ENCODE measurements around the gene SCN5A. TPM values are rescaled to one million over a fixed set of nuclear protein-coding genes. Genes with fewer than 3 reads are reported as not detected.

Gene SCN5A
- total RNA-seq, 1 donor from 2014 or later, result 3.3 TPM

DNA sequence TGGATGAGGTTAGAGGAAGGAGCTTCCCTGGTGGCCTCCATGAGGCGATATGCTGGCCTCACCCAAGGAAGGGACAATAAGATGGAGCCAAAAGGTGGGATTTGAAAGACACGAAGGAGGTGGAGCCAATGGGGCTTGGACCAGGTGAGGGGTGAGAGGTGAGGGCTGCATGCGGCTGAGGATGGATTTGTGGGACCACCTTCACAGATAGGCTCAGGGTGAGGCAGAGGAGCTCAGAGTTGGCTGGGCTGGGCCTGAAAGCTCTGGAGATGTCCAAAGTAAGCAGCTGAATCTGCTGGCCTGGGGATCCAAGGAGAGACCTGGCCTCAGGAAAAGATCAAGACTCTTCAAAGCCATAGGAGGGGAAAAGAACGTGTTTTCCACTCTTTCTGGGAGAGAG is 103.5 kb downstream of the SCN5A start:
- no peaks in the 10 kb centered on the region for H4K20me1 ChIP-seq (ENCODE audit: insufficient read depth, low read length)
- no peak overlapping the region for H3K4me2 ChIP-seq (ENCODE audit: low read length)
- H3K27ac ChIP-seq (ENCODE audit: low read depth, low read length), result no peak overlapping the region
- no peaks in the 10 kb centered on the region for H3K79me2 ChIP-seq (ENCODE audit: insufficient read depth, low read length)
- no peak for DNase-seq (ENCODE audit: low read depth)
- H3K4me3 ChIP-seq (ENCODE audit: insufficient read depth, low read depth, low read length), result no peak overlapping the region
- H2AFZ ChIP-seq (ENCODE audit: low read depth, low read length), result no peak overlapping the region
- Mint-ChIP-seq H3K4me1 (ENCODE audit: low read depth, unreplicated experiment) (peaks cover 14% of the 10 kb centered on the region), H3K4me3 (ENCODE audit: unreplicated experiment) (no peak overlapping the region), H3K36me3 (ENCODE audit: low read depth, unreplicated experiment) (peaks cover 2% of the 10 kb centered on the region), H3K27me3 (ENCODE audit: low read depth, unreplicated experiment) (peaks cover 26% of the 10 kb centered on the region), H3K27ac (ENCODE audit: unreplicated experiment) (no peak overlapping the region), H3K9me3 (ENCODE audit: unreplicated experiment) (no peaks in the 10 kb centered on the region)
- no peak for FAIRE-seq
- H3K9ac ChIP-seq (ENCODE audit: low read length), result no peak overlapping the region
- H3K36me3 ChIP-seq (ENCODE audit: insufficient read depth, low read length), result no peaks in the 10 kb centered on the region
- H3K9me3 ChIP-seq (ENCODE audit: insufficient read depth, low read depth, low read length), result no peaks in the 10 kb centered on the region
- no peak for TF ChIP-seq EZH2 (IDR thresholded peaks at IDR 0.05; ENCODE audit: insufficient read depth, low read length)
- TF ChIP-seq, protein P1, sequence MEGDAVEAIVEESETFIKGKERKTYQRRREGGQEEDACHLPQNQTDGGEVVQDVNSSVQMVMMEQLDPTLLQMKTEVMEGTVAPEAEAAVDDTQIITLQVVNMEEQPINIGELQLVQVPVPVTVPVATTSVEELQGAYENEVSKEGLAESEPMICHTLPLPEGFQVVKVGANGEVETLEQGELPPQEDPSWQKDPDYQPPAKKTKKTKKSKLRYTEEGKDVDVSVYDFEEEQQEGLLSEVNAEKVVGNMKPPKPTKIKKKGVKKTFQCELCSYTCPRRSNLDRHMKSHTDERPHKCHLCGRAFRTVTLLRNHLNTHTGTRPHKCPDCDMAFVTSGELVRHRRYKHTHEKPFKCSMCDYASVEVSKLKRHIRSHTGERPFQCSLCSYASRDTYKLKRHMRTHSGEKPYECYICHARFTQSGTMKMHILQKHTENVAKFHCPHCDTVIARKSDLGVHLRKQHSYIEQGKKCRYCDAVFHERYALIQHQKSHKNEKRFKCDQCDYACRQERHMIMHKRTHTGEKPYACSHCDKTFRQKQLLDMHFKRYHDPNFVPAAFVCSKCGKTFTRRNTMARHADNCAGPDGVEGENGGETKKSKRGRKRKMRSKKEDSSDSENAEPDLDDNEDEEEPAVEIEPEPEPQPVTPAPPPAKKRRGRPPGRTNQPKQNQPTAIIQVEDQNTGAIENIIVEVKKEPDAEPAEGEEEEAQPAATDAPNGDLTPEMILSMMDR (IDR thresholded peaks at IDR 0.05; ENCODE audit: insufficient read depth, low read depth, low read length), result no peak
- no peaks in the 10 kb centered on the region for H3K4me1 ChIP-seq (ENCODE audit: insufficient read depth, low read length)
- H3K27me3 ChIP-seq (ENCODE audit: insufficient read depth, low read length), result no peaks in the 10 kb centered on the region

DNA sequence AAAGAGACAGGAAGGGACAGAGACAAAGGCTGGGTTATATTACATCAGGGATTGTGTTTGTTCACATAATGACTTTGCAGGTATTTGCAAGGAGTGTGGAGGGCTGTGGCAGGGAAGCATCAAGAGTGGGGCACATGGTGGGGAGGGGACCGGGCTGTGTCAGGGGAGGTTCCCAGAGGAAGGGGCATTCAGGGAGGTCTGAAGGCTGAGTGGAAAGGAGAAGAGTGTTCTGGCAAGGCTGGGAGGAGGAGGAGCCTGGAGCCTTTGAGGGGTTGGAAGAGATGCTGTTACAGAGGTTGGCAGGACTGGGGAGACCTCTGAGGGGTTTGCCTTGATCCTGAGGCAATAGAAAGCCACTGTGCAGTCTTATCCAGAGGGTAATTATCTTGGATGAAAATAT is 103.9 kb downstream of the SCN5A start:
- H3K27ac ChIP-seq (ENCODE audit: low read depth, low read length), result no peak overlapping the region
- DNase-seq (ENCODE audit: low read depth) (no peak), FAIRE-seq (no peak)
- no peak for TF ChIP-seq EZH2 (IDR thresholded peaks at IDR 0.05; ENCODE audit: insufficient read depth, low read length)
- TF ChIP-seq, protein P1 (IDR thresholded peaks at IDR 0.05; ENCODE audit: insufficient read depth, low read depth, low read length), result no peak
- H3K36me3 Mint-ChIP-seq (ENCODE audit: low read depth, unreplicated experiment), result peaks cover 2% of the 10 kb centered on the region
- no peak overlapping the region for H2AFZ ChIP-seq (ENCODE audit: low read depth, low read length)
- H3K36me3 ChIP-seq (ENCODE audit: insufficient read depth, low read length), result no peaks in the 10 kb centered on the region
- no peaks in the 10 kb centered on the region for H3K79me2 ChIP-seq (ENCODE audit: insufficient read depth, low read length)
- no peak overlapping the region for H3K4me2 ChIP-seq (ENCODE audit: low read length)
- no peak overlapping the region for H3K4me3 Mint-ChIP-seq (ENCODE audit: unreplicated experiment)
- peaks cover 26% of the 10 kb centered on the region for H3K27me3 Mint-ChIP-seq (ENCODE audit: low read depth, unreplicated experiment)
- H3K9me3 Mint-ChIP-seq (ENCODE audit: unreplicated experiment), result no peaks in the 10 kb centered on the region
- no peak overlapping the region for H3K27ac Mint-ChIP-seq (ENCODE audit: unreplicated experiment)
- H3K4me1 ChIP-seq (ENCODE audit: insufficient read depth, low read length), result no peaks in the 10 kb centered on the region
- no peaks in the 10 kb centered on the region for H3K27me3 ChIP-seq (ENCODE audit: insufficient read depth, low read length)
- no peaks in the 10 kb centered on the region for H3K9me3 ChIP-seq (ENCODE audit: insufficient read depth, low read depth, low read length)
- no peak overlapping the region for H3K4me3 ChIP-seq (ENCODE audit: insufficient read depth, low read depth, low read length)
- H3K9ac ChIP-seq (ENCODE audit: low read length), result no peak overlapping the region
- H4K20me1 ChIP-seq (ENCODE audit: insufficient read depth, low read length), result no peaks in the 10 kb centered on the region
- H3K4me1 Mint-ChIP-seq (ENCODE audit: low read depth, unreplicated experiment), result peaks cover 14% of the 10 kb centered on the region

DNA sequence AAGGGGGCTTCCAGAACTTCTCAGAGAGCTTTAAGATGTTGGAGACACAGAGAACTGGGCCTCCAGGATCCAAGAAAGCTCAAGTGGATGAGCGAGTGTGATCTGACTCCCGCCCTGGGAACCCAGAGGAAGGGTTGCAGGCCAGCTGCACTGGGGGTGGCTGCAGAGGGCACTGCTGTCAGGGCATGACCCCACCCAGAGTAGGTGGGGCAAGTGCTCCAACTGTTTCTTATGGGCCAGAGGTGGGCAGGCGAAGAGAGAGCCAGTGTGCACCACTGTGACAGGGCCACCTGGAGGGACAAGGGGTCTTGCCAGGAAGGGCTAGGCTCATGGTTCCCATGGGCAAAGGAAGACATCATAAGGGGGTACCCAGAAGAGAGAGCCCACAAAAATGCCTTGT is 104.6 kb downstream of the SCN5A start:
- H2AFZ ChIP-seq (ENCODE audit: low read depth, low read length), result no peak overlapping the region
- no peaks in the 10 kb centered on the region for H3K9me3 ChIP-seq (ENCODE audit: insufficient read depth, low read depth, low read length)
- DNase-seq (ENCODE audit: low read depth) (no peak), FAIRE-seq (no peak)
- peaks cover 17% of the 10 kb centered on the region for H3K4me1 Mint-ChIP-seq (ENCODE audit: low read depth, unreplicated experiment)
- no peak for TF ChIP-seq EZH2 (IDR thresholded peaks at IDR 0.05; ENCODE audit: insufficient read depth, low read length)
- TF ChIP-seq, protein P1 (IDR thresholded peaks at IDR 0.05; ENCODE audit: insufficient read depth, low read depth, low read length), result no peak
- H4K20me1 ChIP-seq (ENCODE audit: insufficient read depth, low read length), result no peaks in the 10 kb centered on the region
- no peaks in the 10 kb centered on the region for H3K36me3 Mint-ChIP-seq (ENCODE audit: low read depth, unreplicated experiment)
- no peak overlapping the region for H3K4me2 ChIP-seq (ENCODE audit: low read length)
- H3K9me3 Mint-ChIP-seq (ENCODE audit: unreplicated experiment), result no peaks in the 10 kb centered on the region
- no peak overlapping the region for H3K4me3 Mint-ChIP-seq (ENCODE audit: unreplicated experiment)
- H3K27ac ChIP-seq (ENCODE audit: low read depth, low read length), result no peak overlapping the region
- no peak overlapping the region for H3K4me3 ChIP-seq (ENCODE audit: insufficient read depth, low read depth, low read length)
- no peak overlapping the region for H3K27ac Mint-ChIP-seq (ENCODE audit: unreplicated experiment)
- H3K27me3 ChIP-seq (ENCODE audit: insufficient read depth, low read length), result no peaks in the 10 kb centered on the region
- H3K27me3 Mint-ChIP-seq (ENCODE audit: low read depth, unreplicated experiment), result peaks cover 26% of the 10 kb centered on the region
- H3K9ac ChIP-seq (ENCODE audit: low read length), result no peak overlapping the region
- no peaks in the 10 kb centered on the region for H3K36me3 ChIP-seq (ENCODE audit: insufficient read depth, low read length)
- H3K79me2 ChIP-seq (ENCODE audit: insufficient read depth, low read length), result no peaks in the 10 kb centered on the region
- no peaks in the 10 kb centered on the region for H3K4me1 ChIP-seq (ENCODE audit: insufficient read depth, low read length)
